H9 (cell line): Measurements from ENCODE around the gene SIK2. TPM values are rescaled to one million over a fixed set of nuclear protein-coding genes. Genes with fewer than 3 reads are reported as not detected.
A peak's percentile ranks its signal among the peaks of the same experiment; 100 is the strongest.

ENCODE experiments used
- DNase-seq: peaks from one replicate; pipeline ENCODE4 v3.0.0-alpha.2; 2017
- H2AFZ ChIP-seq: one replicate; pipeline ENCODE4 v1.6.1; 2013; ENCODE audit warnings: mild to moderate bottlenecking, low read length, control low read depth, moderate library complexity
- H2AK5ac ChIP-seq: 2 replicates; pipeline ENCODE4 v1.6.1; 2013; ENCODE audit warnings: low read length, control low read depth, mixed read lengths; ENCODE audit not compliant: insufficient read length
- H2BK120ac ChIP-seq: one replicate; pipeline ENCODE4 v1.6.1; 2013; ENCODE audit warnings: low read depth, mild to moderate bottlenecking, low read length, control low read depth, inconsistent platforms; ENCODE audit not compliant: poor library complexity, severe bottlenecking
- H2BK12ac ChIP-seq: 2 replicates; pipeline ENCODE4 v1.6.1; 2013; ENCODE audit warnings: low read length, control low read depth, mixed read lengths, low read depth; ENCODE audit not compliant: insufficient read length
- H2BK15ac ChIP-seq: 2 replicates; pipeline ENCODE4 v1.6.1; 2013; ENCODE audit warnings: low read depth, low read length, control low read depth
- H2BK20ac ChIP-seq: one replicate; pipeline ENCODE4 v1.6.1; 2013; ENCODE audit warnings: low read depth, mild to moderate bottlenecking, low read length, control low read depth, inconsistent platforms; ENCODE audit not compliant: poor library complexity, severe bottlenecking
- H2BK5ac ChIP-seq: 2 replicates; pipeline ENCODE4 v1.6.1; 2013; ENCODE audit warnings: low read length, control low read depth, mixed read lengths; ENCODE audit not compliant: insufficient read length
- H3K14ac ChIP-seq: 2 replicates; pipeline ENCODE4 v1.6.1; 2013; ENCODE audit warnings: low read length, control low read depth; ENCODE audit not compliant: insufficient read depth
- H3K18ac ChIP-seq: 2 replicates; pipeline ENCODE4 v1.6.1; 2013; ENCODE audit warnings: low read depth, mild to moderate bottlenecking, mixed read lengths, low read length, control low read depth; ENCODE audit not compliant: insufficient read length
- H3K23ac ChIP-seq: 2 replicates; pipeline ENCODE4 v1.6.1; 2013; ENCODE audit warnings: low read length, control low read depth, mixed read lengths, low read depth; ENCODE audit not compliant: insufficient read length
- H3K23me2 ChIP-seq: 2 replicates; pipeline ENCODE4 v1.6.1; 2013; ENCODE audit warnings: low read depth, mild to moderate bottlenecking, mixed read lengths, low read length, control low read depth; ENCODE audit not compliant: insufficient read length, poor library complexity, severe bottlenecking
- H3K27ac ChIP-seq: 2 replicates; pipeline ENCODE4 v1.5.1; 2013; ENCODE audit warnings: low read length, control low read depth, mixed read lengths, low read depth; ENCODE audit not compliant: insufficient read length
- H3K27me3 ChIP-seq: 2 replicates; pipeline ENCODE4 v1.6.1; 2013; ENCODE audit warnings: low read length, control low read depth, inconsistent platforms; ENCODE audit not compliant: insufficient read depth
- H3K4ac ChIP-seq: 2 replicates; pipeline ENCODE4 v1.6.1; 2013; ENCODE audit warnings: low read depth, mild to moderate bottlenecking, control low read depth, inconsistent platforms, low read length, moderate library complexity
- H3K4me1 ChIP-seq: 2 replicates; pipeline ENCODE4 v1.6.1; 2013; ENCODE audit warnings: low read length, control low read depth, inconsistent platforms; ENCODE audit not compliant: insufficient read depth
- H3K4me2 ChIP-seq: 2 replicates; pipeline ENCODE4 v1.6.1; 2013; ENCODE audit warnings: low read length, control low read depth, mixed read lengths; ENCODE audit not compliant: insufficient read length, insufficient read depth
- H3K56ac ChIP-seq: 2 replicates; pipeline ENCODE4 v1.6.1; 2013; ENCODE audit warnings: low read depth, mild to moderate bottlenecking, mixed read lengths, low read length, control low read depth; ENCODE audit not compliant: insufficient read length
- H3K79me1 ChIP-seq: 2 replicates; pipeline ENCODE4 v1.6.1; 2013; ENCODE audit warnings: low read depth, mild to moderate bottlenecking, moderate library complexity, low read length, control low read depth, inconsistent platforms; ENCODE audit not compliant: insufficient read depth, poor library complexity, severe bottlenecking
- H3K79me2 ChIP-seq: 2 replicates; pipeline ENCODE4 v1.6.1; 2013; ENCODE audit warnings: low read length, control low read depth, inconsistent platforms; ENCODE audit not compliant: insufficient read depth
- H3K9ac ChIP-seq: 2 replicates; pipeline ENCODE4 v1.6.1; 2013; ENCODE audit warnings: low read length, control low read depth, mixed read lengths; ENCODE audit not compliant: insufficient read length; ENCODE audit errors: extremely low read depth
- H3K9me3 ChIP-seq: one replicate; pipeline ENCODE4 v1.6.1; 2013; ENCODE audit warnings: low read depth, low read length, inconsistent platforms; ENCODE audit not compliant: control insufficient read depth
- H3T11ph ChIP-seq: one replicate; pipeline ENCODE4 v1.6.1; 2013; ENCODE audit warnings: mild to moderate bottlenecking, low read length, control low read depth, inconsistent platforms
- H4K20me1 ChIP-seq: one replicate; pipeline ENCODE4 v1.6.1; 2013; ENCODE audit not compliant: control insufficient read depth, insufficient read length, insufficient read depth
- H4K5ac ChIP-seq: 2 replicates; pipeline ENCODE4 v1.6.1; 2013; ENCODE audit warnings: low read depth, mild to moderate bottlenecking, mixed read lengths, low read length, control low read depth; ENCODE audit not compliant: insufficient read length
- H4K8ac ChIP-seq: replicated peaks from 2 replicates; pipeline ENCODE4 v1.6.1; 2013; ENCODE audit warnings: low read length, control low read depth, mixed read lengths, low read depth; ENCODE audit not compliant: insufficient read length
- H4K91ac ChIP-seq: 2 replicates; pipeline ENCODE4 v1.6.1; 2013; ENCODE audit warnings: low read depth, mild to moderate bottlenecking, moderate library complexity, mixed read lengths, low read length, control low read depth; ENCODE audit not compliant: insufficient read length
- H3K27ac Mint-ChIP-seq, 3 experiments: 2 replicates in 2 of 3; 3 replicates in 1 of 3; pipeline ENCODE4 v1.8.0; 2020 to 2021; ENCODE audit warnings: mixed read lengths in 3 of 3, mild to moderate bottlenecking in 1 of 3, moderate library complexity in 1 of 3
- H3K27me3 Mint-ChIP-seq: 2 replicates; pipeline ENCODE4 v1.8.0; 2021; ENCODE audit warnings: low read depth, mild to moderate bottlenecking, moderate library complexity, mixed read lengths
- H3K36me3 Mint-ChIP-seq, 3 experiments: 2 replicates in 2 of 3; 3 replicates in 1 of 3; pipeline ENCODE4 v1.8.0; 2020 to 2021; ENCODE audit warnings: low read depth in 3 of 3, mixed read lengths in 3 of 3; ENCODE audit not compliant: insufficient read depth in 1 of 3
- H3K4me1 Mint-ChIP-seq, 2 experiments: 2 replicates each; pipeline ENCODE4 v1.8.0; 2020; ENCODE audit warnings: mixed read lengths in 2 of 2
- H3K4me3 Mint-ChIP-seq, 2 experiments: 2 replicates in 1 of 2; 3 replicates in 1 of 2; pipeline ENCODE4 v1.8.0; 2020 to 2021; ENCODE audit warnings: mild to moderate bottlenecking in 2 of 2, mixed read lengths in 2 of 2, moderate library complexity in 1 of 2
- H3K9me3 Mint-ChIP-seq, 2 experiments: 2 replicates in 1 of 2; 3 replicates in 1 of 2; pipeline ENCODE4 v1.8.0; 2020; ENCODE audit warnings: mild to moderate bottlenecking in 2 of 2, mixed read lengths in 2 of 2, moderate library complexity in 1 of 2
- WGBS: extraction: QIAGEN DNeasy Blood & Tissue Kit; methylation state at CpG from one replicate; pipeline ENCODE4 v1.1.7; 2013; ENCODE audit warnings: missing lambda C conversion rate, low lambda C conversion rate, mixed read lengths; ENCODE audit not compliant: insufficient read length; ENCODE audit errors: extremely low coverage; 5-methylcytosine and 5-hydroxymethylcytosine counted together
- total RNA-seq: library from RNA; stranded (reverse); gene quantifications from 2 replicates; pipeline ENCODE4 v1.2.1, GENCODE V29; 2021
- TF ChIP-seq, protein P1 (sequence below): fragments of 200-600 bp; sonication (generic); conservative IDR thresholded peaks from 3 replicates; pipeline ENCODE4 v1.8.0; 2021; ENCODE audit warnings: antibody characterized with exemption, mild to moderate bottlenecking

SIK2 gene
- total RNA-seq, 1 experiment from 2014 or later = 7.5 TPM

DNA sequence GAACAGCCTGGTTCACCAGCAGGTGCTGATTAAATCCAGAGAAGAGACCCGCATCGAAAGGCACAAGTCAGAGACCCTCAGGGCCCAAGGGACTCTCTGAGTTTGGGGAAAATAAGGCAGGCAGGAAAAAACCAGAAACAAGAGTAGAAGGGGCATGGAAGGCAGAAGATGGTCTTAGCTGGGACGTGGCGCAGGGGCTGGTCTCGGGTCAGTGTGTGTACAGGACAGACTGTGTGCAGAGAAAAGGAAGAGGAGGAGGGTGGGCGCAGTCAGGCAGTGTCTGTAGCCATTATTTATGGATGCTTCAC lies 132.7 kb downstream of the SIK2 start:
- no peak overlapping the region for H2BK5ac ChIP-seq
- H3K9ac ChIP-seq = no peak overlapping the region
- no peaks in the 10 kb centered on the region for H3K79me2 ChIP-seq
- H2AK5ac ChIP-seq = no peak overlapping the region
- H3K4ac ChIP-seq = no peak overlapping the region
- no peak overlapping the region for H3K18ac ChIP-seq
- H3K79me1 ChIP-seq = no peaks in the 10 kb centered on the region
- H2BK12ac ChIP-seq = no peak overlapping the region
- no peak overlapping the region for H4K8ac ChIP-seq
- WGBS = no CpG with 5 or more reads among the region's 6 CpGs
- TF ChIP-seq, protein P1, sequence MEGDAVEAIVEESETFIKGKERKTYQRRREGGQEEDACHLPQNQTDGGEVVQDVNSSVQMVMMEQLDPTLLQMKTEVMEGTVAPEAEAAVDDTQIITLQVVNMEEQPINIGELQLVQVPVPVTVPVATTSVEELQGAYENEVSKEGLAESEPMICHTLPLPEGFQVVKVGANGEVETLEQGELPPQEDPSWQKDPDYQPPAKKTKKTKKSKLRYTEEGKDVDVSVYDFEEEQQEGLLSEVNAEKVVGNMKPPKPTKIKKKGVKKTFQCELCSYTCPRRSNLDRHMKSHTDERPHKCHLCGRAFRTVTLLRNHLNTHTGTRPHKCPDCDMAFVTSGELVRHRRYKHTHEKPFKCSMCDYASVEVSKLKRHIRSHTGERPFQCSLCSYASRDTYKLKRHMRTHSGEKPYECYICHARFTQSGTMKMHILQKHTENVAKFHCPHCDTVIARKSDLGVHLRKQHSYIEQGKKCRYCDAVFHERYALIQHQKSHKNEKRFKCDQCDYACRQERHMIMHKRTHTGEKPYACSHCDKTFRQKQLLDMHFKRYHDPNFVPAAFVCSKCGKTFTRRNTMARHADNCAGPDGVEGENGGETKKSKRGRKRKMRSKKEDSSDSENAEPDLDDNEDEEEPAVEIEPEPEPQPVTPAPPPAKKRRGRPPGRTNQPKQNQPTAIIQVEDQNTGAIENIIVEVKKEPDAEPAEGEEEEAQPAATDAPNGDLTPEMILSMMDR = no peak
- Mint-ChIP-seq H3K4me1 (peaks cover 21 to 51% of the 10 kb centered on the region in 2 experiments), H3K9me3 (no peaks in the 10 kb centered on the region), H3K36me3 (peaks cover under 1 to 15% (median 4%) of the 10 kb centered on the region in 3 experiments; a peak in 4 of 7 replicates), H3K27ac (peak overlapping the region; percentile 19 to 94 (median 24); a peak in 3 of 7 replicates), H3K4me3 (no peak overlapping the region), H3K27me3 (no peaks in the 10 kb centered on the region; the same call in 1 of the 2 replicates)
- no peak overlapping the region for H3K4me2 ChIP-seq
- no peak overlapping the region for H4K5ac ChIP-seq
- H3K9me3 ChIP-seq = no peaks in the 10 kb centered on the region
- H3K27ac ChIP-seq = no peak overlapping the region
- no peak overlapping the region for H2AFZ ChIP-seq
- no peak overlapping the region for H4K91ac ChIP-seq
- no peaks in the 10 kb centered on the region for H3K23me2 ChIP-seq
- H3T11ph ChIP-seq = no peak overlapping the region
- no peak overlapping the region for H2BK120ac ChIP-seq
- H3K56ac ChIP-seq = no peak overlapping the region
- H3K27me3 ChIP-seq = no peaks in the 10 kb centered on the region
- no peak overlapping the region for H3K23ac ChIP-seq
- H2BK15ac ChIP-seq = no peak overlapping the region
- no peak overlapping the region for H3K14ac ChIP-seq
- no peaks in the 10 kb centered on the region for H3K4me1 ChIP-seq
- H4K20me1 ChIP-seq = no peaks in the 10 kb centered on the region
- DNase-seq = no peak
- H2BK20ac ChIP-seq = no peak overlapping the region
